Caco-2 (cell line): Measurements from ENCODE around the gene LRRC27. TPM values are rescaled to one million over a fixed set of nuclear protein-coding genes. Genes with fewer than 3 reads are reported as not detected.

ENCODE experiments used
- BruUV-seq: library from RNA; stranded (reverse); fragments of 400-500 nt; replicated peaks from 2 replicates; lab custom pipeline; 2021; lab: Mats Ljungman, UMichigan
- CTCF ChIA-PET: fragments of 300-600 bp; sonication (Branson Sonifier 250); formaldehyde crosslinking; loops from one replicate; lab custom pipeline; 2022; ENCODE audit warnings: antibody characterized with exemption; lab: Charles Lee
- POLR2A ChIA-PET: fragments of 300-600 bp; sonication (Branson Sonifier 250); formaldehyde crosslinking; loops from one replicate; lab custom pipeline; 2022; ENCODE audit warnings: antibody characterized with exemption; lab: Charles Lee
- DNase-seq, 2 experiments: peaks; one replicate each; pipeline versions ENCODE4 v3.0.0 to v3.0.0-alpha.2; 2020 to 2022
- H3K27me3 ChIP-seq: replicated peaks from 2 replicates; pipeline ENCODE4 v1.6.0; 2011; ENCODE audit warnings: low read length; ENCODE audit not compliant: control insufficient read depth, insufficient read depth
- H3K36me3 ChIP-seq: 2 replicates; pipeline ENCODE4 v1.5.1; 2011; ENCODE audit warnings: low read length; ENCODE audit not compliant: control insufficient read depth, insufficient read depth
- H3K4me1 ChIP-seq: fragments of 250-450 bp; sonication (Bioruptor Pico); 2 replicates; pipeline ENCODE4 v1.5.1; 2020; ENCODE audit warnings: mild to moderate bottlenecking
- H3K4me3 ChIP-seq: 2 replicates; pipeline ENCODE4 v1.5.1; 2011; ENCODE audit warnings: low read depth, mild to moderate bottlenecking, control low read depth, low read length
- H3K9me3 ChIP-seq: fragments of 250-450 bp; sonication (Bioruptor Pico); 2 replicates; pipeline ENCODE4 v1.5.1; 2020; ENCODE audit warnings: mild to moderate bottlenecking, moderate library complexity
- H3K27ac Mint-ChIP-seq: one replicate; pipeline ENCODE4 v1.8.0; 2022; ENCODE audit warnings: mixed read lengths; ENCODE audit not compliant: unreplicated experiment
- H3K27me3 Mint-ChIP-seq: one replicate; pipeline ENCODE4 v1.8.0; 2022; ENCODE audit warnings: mixed read lengths; ENCODE audit not compliant: insufficient read depth, unreplicated experiment
- H3K36me3 Mint-ChIP-seq: one replicate; pipeline ENCODE4 v1.8.0; 2022; ENCODE audit warnings: mild to moderate bottlenecking, mixed read lengths; ENCODE audit not compliant: insufficient read depth, unreplicated experiment
- H3K4me1 Mint-ChIP-seq: one replicate; pipeline ENCODE4 v1.8.0; 2022; ENCODE audit warnings: low read depth, mixed read lengths; ENCODE audit not compliant: unreplicated experiment
- H3K4me3 Mint-ChIP-seq: one replicate; pipeline ENCODE4 v1.8.0; 2022; ENCODE audit warnings: mild to moderate bottlenecking, moderate library complexity, mixed read lengths; ENCODE audit not compliant: unreplicated experiment
- H3K9me3 Mint-ChIP-seq: one replicate; pipeline ENCODE4 v1.8.0; 2022; ENCODE audit warnings: mixed read lengths; ENCODE audit not compliant: unreplicated experiment
- intact Hi-C: fragments of 100-400 bp; cut with micrococcal nuclease; formaldehyde crosslinking; loops from one replicate; pipeline ENCODE4 v1.10.0; 2022; ENCODE audit not compliant: unreplicated experiment
- total RNA-seq: library from RNA; stranded (reverse); gene quantifications from 2 replicates; pipeline ENCODE4 v1.2.3, GENCODE V29; 2022
- TF ChIP-seq, protein P1 (sequence below), 2 experiments: fragments of 200-600 bp in 1 of 2; IDR thresholded peaks; 1 replicate in 1 of 2; 2 replicates in 1 of 2; pipeline versions ENCODE4 v1.5.1 to v1.8.0; 2011 to 2022; ENCODE audit warnings: antibody characterized with exemption in 1 of 2, control low read depth in 1 of 2, inconsistent platforms in 1 of 2, low read depth in 1 of 2, low read length in 1 of 2, mild to moderate bottlenecking in 1 of 2, moderate library complexity in 1 of 2; ENCODE audit not compliant: insufficient read depth in 1 of 2, severe bottlenecking in 1 of 2, unreplicated experiment in 1 of 2

LRRC27 gene
- total RNA-seq, 1 experiment from 2014 or later, result 11.7 TPM

DNA sequence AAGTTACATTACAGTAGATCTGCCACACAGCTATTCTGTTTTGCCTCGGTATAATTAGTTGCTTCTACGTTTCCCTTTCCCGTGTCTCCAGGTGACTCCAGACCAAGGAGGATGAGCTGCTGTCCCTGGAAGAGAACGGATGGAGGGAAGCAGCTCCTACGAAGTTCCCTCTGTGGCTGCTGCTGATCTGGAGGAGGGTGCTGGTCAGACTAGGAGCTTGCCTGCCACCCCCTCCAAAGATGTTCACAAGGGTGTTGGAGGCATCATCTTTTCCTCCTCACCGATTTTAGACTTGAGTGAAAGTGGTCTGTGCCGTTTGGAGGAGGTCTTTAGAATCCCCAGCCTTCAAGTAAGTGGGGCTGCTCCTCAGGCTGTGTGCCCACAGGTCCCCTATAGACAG is 1.4 kb downstream of the LRRC27 start:
- H3K4me3 Mint-ChIP-seq, result peak overlapping the region; percentile 91
- H3K9me3 Mint-ChIP-seq, result no peaks in the 10 kb centered on the region
- CTCF ChIA-PET, result no interaction called here
- peaks cover 45% of the 10 kb centered on the region for H3K36me3 Mint-ChIP-seq
- H3K4me3 ChIP-seq, result no peak overlapping the region
- POLR2A ChIA-PET, result no interaction called here
- H3K9me3 ChIP-seq, result no peaks in the 10 kb centered on the region
- TF ChIP-seq, protein P1, sequence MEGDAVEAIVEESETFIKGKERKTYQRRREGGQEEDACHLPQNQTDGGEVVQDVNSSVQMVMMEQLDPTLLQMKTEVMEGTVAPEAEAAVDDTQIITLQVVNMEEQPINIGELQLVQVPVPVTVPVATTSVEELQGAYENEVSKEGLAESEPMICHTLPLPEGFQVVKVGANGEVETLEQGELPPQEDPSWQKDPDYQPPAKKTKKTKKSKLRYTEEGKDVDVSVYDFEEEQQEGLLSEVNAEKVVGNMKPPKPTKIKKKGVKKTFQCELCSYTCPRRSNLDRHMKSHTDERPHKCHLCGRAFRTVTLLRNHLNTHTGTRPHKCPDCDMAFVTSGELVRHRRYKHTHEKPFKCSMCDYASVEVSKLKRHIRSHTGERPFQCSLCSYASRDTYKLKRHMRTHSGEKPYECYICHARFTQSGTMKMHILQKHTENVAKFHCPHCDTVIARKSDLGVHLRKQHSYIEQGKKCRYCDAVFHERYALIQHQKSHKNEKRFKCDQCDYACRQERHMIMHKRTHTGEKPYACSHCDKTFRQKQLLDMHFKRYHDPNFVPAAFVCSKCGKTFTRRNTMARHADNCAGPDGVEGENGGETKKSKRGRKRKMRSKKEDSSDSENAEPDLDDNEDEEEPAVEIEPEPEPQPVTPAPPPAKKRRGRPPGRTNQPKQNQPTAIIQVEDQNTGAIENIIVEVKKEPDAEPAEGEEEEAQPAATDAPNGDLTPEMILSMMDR (IDR thresholded peaks at IDR 0.05; ENCODE audit: insufficient read depth in 1 of 2, low read depth in 1 of 2, low read length in 1 of 2, severe bottlenecking in 1 of 2, unreplicated experiment in 1 of 2), result no peak
- peaks cover 33% of the 10 kb centered on the region for H3K4me1 Mint-ChIP-seq
- no peaks in the 10 kb centered on the region for H3K36me3 ChIP-seq
- H3K27ac Mint-ChIP-seq, result peak overlapping the region; percentile 83
- DNase-seq, result no peak
- H3K27me3 Mint-ChIP-seq, result no peaks in the 10 kb centered on the region
- BruUV-seq, result no TSS peak
- peaks cover 18% of the 10 kb centered on the region; the same call in 1 of the 2 replicates for H3K4me1 ChIP-seq
- no peaks in the 10 kb centered on the region for H3K27me3 ChIP-seq
- intact Hi-C loops, result no loop called here

DNA sequence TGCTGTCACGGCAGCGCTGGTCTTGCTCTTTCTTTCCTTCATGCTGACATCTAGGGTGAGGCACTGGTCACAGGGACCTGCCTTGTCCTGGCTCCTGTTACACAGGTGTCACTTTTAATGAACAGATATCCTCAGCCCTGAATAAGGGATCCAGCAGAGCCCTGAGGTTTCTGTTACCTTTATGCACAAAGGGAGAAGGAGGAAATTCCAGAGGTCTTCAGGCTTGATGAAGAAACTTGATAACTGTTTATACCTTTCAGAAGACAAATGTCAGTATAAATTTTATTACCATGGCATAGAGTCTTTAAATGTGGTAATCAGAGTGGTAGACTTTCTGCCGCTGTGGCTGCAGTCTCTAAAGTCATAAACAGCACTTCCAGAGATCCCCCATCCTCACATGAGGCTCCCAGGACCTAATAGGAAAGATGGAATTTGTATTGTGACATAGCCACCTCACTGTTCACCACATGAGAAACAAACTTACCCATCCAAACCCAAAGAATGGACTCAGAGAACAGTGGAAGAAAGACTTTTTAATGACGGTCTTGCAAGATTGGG is 2.7 kb downstream of the LRRC27 start:
- CTCF ChIA-PET, result no interaction called here
- H3K36me3 Mint-ChIP-seq, result peaks cover 41% of the 10 kb centered on the region
- DNase-seq, result no peak
- BruUV-seq, result TSS peak; percentile 20
- H3K4me1 Mint-ChIP-seq, result peaks cover 27% of the 10 kb centered on the region
- Histone ChIP-seq H3K36me3 (no peaks in the 10 kb centered on the region), H3K4me1 (peaks cover 18% of the 10 kb centered on the region; the same call in 1 of the 2 replicates), H3K27me3 (no peaks in the 10 kb centered on the region), H3K4me3 (peak overlapping the region; percentile 38), H3K9me3 (no peaks in the 10 kb centered on the region)
- no peak overlapping the region for H3K27ac Mint-ChIP-seq
- POLR2A ChIA-PET, result no interaction called here
- intact Hi-C loops, result loop anchor here (1.0 to 5.0 kb wide), 4 partner anchors 18 to 258 kb away; partner anchors contain the start of gene INPP5A
- H3K4me3 Mint-ChIP-seq, result peak overlapping the region; percentile 74
- TF ChIP-seq, protein P1 (IDR thresholded peaks at IDR 0.05; ENCODE audit: insufficient read depth in 1 of 2, low read depth in 1 of 2, low read length in 1 of 2, severe bottlenecking in 1 of 2, unreplicated experiment in 1 of 2), result no peak
- no peaks in the 10 kb centered on the region for H3K27me3 Mint-ChIP-seq
- H3K9me3 Mint-ChIP-seq, result no peaks in the 10 kb centered on the region

DNA sequence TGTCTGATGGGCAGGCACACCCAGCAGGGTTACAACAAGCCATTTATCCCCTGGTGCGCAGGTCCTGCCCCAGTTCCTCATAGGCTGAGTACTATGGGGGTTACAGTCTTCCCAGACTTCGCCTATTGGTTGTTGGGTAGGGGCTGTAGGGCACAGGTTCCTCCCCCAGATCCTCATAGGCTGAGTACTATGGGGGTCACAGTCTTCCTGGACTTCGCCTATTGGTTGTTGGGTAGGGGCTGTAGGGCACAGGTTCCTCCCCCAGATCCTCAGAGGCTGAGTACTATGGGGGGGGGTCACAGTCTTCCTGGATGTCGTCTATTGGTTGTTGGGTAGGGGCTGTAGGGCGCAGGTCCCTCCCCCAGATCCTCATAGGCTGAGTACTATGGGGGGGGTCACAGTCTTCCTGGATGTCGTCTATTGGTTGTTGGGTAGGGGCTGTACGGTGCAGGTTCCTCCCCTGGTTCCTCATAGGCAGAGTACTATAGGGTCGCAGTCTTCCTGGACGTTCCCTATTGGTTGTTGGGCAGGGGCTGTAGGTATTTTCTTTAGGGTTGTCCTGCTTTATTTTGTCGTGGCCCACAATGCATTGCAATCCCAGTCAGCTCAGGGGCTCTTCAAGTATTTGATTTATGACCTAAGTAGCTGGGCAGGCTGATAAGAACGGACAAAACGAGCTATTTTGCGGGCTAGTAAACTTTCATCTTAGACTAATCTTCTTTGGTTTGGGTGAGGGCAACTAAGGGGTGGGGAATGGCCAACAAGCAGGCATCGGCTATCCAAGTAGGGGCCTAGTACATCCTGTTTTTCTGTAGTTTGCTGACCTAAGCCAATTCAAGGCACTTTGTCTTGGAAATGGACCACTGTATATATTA is 3.4 kb downstream of the LRRC27 start:
- CTCF ChIA-PET, result interaction anchor here (0.6 to 0.9 kb wide), 2 partner anchors 25 to 28 kb away, joined by 3 to 5 read pairs; partner anchors contain the start of gene STK32C
- Histone ChIP-seq H3K36me3 (no peaks in the 10 kb centered on the region), H3K27me3 (no peaks in the 10 kb centered on the region), H3K9me3 (no peaks in the 10 kb centered on the region), H3K4me1 (peaks cover 12% of the 10 kb centered on the region; the same call in 1 of the 2 replicates), H3K4me3 (peak overlapping the region; percentile 39)
- Mint-ChIP-seq H3K27me3 (no peaks in the 10 kb centered on the region), H3K36me3 (peaks cover 36% of the 10 kb centered on the region), H3K4me1 (peaks cover 20% of the 10 kb centered on the region), H3K4me3 (peak overlapping the region; percentile 74), H3K9me3 (no peaks in the 10 kb centered on the region), H3K27ac (peak overlapping the region; percentile 82)
- BruUV-seq, result no TSS peak
- POLR2A ChIA-PET, result no interaction called here
- intact Hi-C loops, result loop anchor here (1.0 to 5.0 kb wide), 4 partner anchors 17 to 257 kb away; partner anchors contain the start of gene INPP5A
- TF ChIP-seq, protein P1 (IDR thresholded peaks at IDR 0.05; ENCODE audit: insufficient read depth in 1 of 2, low read depth in 1 of 2, low read length in 1 of 2, severe bottlenecking in 1 of 2, unreplicated experiment in 1 of 2), result no peak
- DNase-seq, result peak; percentile 96 to 99
